NCI-H128 (cell line): Measurements from ENCODE around the gene NIPSNAP3A.

Experiments used
- DNase-seq: peaks from one replicate; lab custom pipeline; 2025; ENCODE audit not compliant: unreplicated experiment; lab: John Stamatoyannopoulos, UW

NIPSNAP3A gene

DNA sequence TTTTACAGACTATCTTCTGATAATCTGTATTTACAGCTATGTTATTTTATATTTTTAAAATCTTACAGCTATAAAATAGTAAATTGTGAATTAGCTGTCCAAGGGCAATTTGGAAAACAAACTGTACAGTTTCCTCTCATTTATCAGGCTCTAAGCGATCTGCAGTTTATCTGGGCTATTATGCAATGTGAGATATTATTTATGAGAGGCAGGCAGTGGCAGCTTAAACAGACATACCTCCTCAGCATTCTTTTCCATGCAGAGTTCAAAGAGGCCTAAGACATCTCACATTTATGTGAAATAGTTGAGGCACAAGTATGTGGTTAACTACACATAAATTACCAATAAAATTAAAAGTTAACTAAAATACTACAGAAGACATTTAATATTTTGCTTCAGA, 26.6 kb downstream of the NIPSNAP3A start:
- DNase-seq, result no peak

DNA sequence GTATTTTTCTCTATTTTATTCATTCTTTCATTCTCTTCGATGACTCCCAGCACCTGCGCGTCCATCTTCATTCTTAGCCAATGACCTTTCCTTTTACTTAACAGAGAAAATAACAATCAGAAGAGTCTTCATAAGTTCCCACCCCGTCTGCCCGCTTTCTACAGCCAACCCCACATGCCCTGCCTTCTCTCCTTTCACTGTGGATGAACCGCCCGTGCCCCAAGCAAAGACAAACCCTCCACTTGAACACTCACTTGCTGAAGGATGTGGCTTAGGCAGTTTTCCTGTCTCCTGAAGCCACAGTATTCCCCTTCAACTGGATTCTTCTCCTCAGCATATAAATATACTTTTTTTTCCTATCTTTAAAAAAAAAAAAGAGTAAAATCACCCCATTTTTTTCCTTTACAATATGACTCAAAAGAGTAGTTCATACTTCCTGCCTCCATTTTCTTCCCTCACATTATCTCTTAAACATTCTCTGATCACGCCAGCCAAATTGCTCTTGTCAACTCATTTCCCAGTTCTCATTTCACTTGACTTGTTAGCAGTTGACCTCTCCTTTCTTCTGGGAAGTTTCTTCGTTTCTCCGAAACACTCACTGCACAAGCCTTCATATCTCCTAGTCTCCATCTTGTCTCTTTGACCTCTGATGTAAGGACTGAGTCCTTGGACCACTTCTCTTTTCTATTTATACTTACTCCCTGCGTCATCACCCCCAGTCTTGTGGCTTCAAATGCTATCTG, 27.5 kb downstream of the NIPSNAP3A start:
- DNase-seq, result no peak

DNA sequence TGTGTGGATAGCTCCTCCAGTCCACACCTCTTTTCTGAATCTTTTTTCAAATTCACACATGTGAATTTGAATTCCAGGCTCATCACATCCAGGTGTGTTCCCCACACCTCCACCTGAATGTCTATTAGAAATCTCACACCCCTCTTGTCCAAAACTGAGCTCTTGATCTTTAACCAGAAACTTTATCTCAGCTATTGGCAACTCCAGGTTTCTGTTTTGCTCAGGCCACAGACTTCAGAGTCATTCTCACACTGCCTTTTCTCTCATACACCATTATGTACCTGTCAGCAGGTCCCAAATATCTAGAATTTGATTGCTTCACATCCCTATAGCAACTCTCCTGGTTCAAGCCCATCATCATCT, 28.1 kb downstream of the NIPSNAP3A start:
- DNase-seq, result no peak

DNA sequence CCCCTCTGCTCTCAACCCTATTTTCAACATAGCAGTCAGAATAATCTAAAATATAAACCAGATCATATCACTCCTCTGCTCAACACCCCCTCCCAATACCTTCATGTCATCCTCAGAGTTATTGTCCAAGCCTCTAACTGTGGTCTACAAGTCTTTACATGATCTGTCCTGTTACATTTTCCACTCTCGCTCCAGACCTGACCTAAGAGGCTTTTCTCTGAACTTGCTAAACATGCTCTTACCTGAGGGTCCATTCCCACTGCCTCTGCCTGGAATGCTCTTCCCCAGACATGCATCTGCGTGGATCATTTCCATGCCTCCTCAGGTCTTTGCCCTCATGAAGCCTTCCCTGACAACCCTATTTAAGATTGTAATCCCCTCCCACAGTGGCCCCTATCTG, 28.5 kb downstream of the NIPSNAP3A start:
- DNase-seq, result no peak

DNA sequence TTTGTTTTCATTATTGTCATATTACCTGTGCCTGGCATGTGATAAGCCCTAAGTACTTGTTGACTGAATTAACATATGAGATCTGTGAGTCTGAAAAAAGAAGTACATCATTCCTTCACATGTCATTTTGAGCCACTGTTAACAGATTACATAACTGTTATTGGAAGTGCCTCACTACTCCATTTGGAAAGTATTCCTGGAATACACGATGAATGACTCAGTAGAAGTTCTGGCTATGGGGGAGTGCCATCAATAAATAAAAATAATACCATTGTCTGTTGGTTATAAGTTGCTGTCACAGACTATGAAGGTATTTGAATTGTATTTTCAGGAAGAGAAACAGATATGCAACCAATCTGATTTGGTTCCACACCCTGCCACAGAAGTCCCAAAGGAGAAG, 29.3 kb downstream of the NIPSNAP3A start:
- DNase-seq, result no peak

DNA sequence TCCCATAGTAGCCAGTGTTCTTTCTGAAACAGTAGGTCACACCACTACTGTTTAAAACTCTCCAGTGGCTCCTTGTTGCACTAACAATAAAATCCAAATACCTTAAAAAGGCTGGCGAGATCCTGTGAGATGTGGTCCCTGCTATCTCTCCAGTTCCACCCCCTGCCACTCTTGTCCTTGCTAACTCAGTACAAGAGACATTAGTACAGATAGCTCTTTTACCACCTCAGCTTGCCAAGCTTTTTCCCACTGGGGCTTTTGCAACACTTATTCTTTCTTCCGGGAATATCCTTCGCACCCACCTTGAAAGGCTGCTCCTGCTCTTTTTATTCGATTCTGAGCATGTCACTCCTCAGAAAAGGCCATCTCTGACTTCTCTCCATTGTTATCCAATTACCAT, 31.3 kb downstream of the NIPSNAP3A start:
- DNase-seq, result no peak

DNA sequence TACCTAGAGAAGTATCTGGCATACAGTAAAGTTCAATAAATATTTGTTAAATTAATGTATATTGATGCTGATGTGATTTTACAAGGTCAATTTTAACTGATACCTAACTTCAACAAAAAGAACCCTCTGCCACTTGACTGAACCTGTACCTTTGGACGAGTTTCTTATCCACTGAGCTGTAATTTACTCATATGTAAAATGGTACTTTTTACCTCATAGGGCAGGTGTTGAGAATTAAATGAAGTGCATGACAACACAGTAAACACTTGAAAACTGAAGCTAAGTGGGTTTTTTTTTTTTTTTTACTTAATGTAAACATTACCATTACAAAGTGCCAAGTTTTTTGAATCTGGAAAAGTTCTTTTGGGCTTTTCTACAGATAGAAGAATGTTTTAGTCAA, 31.9 kb downstream of the NIPSNAP3A start:
- DNase-seq, result no peak

DNA sequence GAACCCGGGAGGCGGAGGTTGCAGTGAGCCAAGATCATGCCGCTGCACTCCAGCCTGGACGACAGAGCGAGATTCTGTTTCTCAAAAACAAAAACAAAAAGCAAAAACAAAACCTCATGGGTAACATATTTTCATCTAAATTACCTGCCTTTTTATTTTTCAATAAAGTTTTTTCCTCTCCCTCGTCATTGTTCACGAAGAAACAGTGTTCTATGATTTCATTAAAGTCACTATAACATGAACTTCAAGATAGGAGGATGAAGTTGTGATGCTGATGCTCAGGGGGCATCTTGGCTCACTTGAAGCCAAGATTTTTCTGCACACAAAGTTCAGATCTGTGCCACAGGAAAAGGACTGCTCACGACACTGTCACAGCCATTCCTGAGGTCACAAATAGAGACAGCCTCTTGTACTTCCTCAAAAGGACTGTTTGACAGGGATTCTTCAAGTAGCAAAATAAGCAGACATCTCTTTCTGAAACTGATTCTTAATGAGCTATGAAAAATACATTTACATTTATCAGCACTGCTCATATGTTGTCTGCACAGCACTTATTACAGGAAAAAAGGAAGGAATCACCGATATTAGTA, 32.6 kb downstream of the NIPSNAP3A start:
- DNase-seq, result no peak

DNA sequence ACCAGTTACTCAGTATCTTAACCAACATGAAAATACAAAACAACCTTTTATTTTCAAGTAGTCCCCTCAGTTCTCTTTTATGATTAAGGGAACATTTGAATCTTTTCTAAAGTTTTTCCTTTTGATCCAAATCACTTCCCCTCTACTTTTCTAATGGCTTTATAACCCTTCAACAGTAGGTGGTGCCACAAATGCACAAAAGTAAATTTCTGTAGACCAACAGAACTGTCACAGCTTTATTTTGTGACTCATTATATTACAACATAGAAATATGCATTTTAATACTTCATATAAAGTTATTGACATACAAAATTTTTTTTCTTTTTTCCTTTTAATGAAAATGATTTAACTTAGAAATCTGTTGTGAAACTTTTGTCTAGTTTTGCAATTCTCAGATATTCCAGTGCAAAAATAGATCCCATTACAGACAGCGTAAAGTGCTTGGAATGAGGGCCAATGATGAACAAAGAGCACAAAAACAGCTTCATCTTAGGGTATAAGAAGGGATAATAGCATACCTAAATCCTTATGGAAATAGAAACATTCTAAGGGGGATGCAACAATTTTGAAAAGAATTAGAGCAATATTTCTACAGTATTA, 33.4 kb downstream of the NIPSNAP3A start:
- DNase-seq, result no peak

DNA sequence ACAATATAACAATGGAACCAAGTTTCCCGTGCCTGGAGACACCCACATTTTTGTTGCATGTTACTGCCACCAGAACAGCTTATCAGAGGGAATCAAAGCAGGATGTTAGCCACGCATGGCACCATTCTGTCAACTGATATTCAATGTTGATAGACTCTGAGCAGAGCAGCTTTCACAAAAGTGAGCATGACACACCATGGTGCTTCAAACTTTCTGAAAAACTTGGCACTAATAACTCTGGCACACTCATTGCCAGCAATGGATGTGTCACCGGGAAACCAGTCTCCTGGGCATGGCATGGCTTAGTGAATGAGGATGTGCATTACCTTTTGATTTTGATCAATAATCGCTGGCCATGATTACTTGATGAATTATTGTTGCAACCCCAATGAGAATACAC, 36.1 kb downstream of the NIPSNAP3A start:
- no peak for DNase-seq

DNA sequence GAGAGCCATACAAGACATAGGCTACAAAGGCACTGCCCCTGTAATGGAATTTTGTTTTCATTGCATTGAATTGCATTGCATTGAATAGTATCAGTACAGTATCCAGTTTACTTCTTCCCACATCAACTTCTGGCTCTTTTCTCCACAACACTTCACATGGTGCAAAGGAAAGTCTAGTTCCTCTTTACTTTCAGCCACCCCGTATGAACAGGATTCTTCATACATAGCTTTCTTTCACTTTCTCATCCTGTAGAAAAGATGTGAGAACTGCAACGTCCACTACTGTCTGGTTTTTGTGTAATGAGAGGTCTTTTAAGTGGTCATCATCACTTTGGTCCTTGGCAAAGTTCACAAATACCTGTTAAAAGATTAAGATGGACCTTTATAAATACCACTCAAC, 36.6 kb downstream of the NIPSNAP3A start:
- DNase-seq, result no peak

DNA sequence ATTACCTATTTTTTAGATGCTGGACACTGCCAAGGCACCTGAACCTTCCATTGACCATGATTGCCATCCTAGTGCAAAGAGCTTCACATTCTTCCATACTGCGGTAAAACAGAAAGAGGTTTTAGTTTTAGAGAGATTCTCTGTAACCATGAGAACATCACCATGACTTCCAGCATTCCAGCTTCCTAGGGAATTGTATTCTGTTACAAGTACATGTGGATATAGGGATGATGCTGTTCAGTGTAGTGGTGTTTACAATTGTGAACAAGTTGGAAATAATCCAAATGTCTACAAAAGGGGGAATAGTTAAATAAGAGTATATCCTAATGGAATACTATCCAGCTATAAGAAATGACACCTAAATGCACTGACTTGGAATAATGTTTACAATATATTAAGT, 38.8 kb downstream of the NIPSNAP3A start:
- DNase-seq, result no peak

DNA sequence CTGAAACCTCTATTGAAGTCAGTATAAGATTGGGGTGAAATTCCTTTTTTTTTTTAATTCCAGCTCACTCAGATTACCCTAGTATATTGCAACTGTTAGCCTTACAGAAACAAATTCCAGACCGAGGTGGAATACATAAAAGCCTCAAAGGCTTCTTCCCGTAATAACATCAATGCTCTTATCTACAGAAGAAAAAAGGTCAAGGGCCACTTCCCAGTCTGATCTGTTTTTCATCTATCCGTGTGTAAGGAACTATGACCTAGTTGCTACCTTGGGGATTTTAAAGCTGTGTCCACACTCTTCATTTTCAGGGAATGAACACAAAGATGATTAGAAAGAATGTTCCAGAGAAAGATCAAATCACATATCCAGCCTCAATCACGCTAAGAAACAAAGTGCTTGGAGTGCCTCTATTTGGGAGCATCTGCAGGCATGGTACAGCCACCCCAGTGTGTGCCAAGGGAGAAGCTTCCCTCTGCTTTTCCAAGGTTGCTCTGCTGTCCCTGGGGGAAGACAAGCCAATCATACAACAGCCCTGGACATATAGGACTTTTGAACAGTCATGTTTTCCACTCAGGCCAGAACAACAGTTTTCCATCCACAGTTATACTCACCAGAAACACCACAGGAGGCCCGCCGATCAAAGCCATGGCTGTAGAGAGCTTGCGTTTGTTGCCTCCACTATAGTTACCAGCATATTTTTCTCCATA, 40.0 kb downstream of the NIPSNAP3A start:
- no peak for DNase-seq

DNA sequence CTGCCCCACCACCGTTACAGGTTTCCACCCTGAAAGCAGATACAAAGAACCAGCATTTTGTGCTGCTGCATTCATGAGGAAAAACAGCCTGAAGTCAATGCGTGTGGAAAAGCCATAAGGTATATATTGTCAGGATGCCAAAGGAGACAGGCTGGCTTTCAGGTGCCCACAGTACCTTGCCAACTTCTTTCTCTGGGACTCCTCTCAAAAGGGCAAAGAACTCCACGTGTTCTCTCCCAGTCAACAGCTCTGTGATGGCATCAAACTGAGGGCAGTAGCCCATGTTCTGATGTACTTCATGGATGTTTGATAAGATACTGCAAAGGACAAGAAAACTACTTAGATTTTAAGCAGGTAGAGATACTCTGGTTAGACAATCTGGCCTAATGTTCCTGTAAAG, 40.8 kb downstream of the NIPSNAP3A start:
- DNase-seq, result no peak

DNA sequence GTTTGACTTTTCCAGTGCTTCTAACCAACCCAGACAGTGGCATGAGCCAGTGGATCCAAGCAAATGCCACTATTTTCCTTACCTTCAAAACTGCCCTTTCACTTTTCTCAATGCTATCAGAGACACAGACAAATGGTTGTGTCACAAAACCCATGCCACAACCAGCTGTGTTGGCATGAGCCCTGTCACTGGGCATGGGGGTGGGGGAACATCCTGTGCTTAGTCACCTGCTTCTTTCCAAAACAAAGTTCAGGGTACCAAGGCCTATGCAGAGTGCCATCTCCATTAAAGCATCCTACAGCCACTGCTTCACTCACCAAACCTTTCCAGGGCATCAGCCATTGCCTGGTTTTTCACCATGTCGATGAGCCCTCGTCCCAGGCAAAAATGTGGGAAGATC, 46.6 kb downstream of the NIPSNAP3A start:
- no peak for DNase-seq

DNA sequence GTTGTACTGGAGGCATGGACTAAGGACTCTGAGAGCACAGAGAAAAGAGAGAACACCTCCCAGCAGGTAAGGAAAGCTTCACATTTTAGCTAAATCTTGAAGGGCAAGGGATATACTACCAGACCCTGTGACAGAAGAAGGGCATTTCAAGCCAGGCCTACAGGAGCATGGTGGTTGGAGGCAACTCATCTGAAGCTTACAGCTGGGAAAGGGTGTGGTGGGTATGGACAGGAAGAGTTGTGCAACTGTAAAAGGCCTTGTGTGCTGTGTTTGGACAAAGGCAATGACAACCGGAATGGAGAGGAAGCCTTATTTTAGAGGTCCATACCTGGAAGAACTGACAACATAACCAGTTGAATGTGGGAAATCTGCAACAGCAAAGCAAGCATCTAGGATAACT, 47.6 kb downstream of the NIPSNAP3A start:
- no peak for DNase-seq

DNA sequence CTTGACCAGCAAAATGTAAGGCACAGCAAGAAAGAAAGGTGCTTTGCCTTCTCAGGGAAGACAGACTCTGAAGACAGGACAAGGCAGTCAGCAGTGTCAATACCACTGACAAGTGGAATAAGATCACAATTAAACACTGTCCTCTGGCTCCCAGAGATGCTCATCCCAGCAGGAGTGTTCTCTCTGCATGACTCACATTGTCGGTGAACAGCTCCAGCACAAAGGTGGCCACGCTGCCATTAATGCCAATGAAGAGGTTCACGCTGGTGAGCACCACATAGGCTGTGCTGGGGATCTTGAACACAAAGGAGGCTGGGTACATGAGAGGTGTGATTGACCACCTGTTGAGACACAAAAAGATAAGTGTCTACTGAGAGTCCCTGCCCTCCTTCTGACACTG, 48.4 kb downstream of the NIPSNAP3A start:
- no peak for DNase-seq

DNA sequence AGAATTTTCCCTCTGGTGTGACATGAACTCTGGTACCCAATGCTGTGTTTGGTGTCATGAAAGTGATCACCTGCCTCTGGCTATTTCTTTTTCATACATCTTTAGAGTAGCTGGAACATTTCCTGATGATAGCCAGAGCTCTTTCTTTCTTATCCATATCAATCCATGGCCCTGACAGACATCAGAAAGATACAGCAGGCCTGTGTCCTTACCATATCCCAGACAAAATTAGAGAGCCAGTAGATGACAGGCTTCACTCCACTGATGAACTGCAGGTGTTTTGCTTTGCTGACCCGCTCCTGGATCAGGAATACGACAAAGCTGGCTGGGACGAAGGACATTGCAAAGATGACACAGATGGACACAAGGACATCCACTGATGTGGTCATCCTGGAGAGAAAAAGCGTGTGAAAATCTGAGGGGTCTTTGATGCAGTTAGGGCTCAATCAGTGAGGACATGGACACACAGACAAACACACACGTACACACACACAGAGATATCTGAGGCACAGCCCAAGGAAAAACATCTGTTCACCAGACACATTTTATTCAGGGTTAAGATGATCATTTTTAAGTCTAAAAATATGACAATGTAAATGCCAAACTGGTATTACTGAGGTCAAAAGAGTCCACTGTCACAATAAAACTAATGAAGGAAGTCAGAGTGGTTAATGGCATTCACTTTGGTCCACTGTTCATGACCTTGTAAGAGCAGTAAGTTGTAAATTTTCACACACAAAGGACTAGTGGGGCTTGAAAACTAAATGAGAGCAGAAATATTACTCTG, 50.9 kb downstream of the NIPSNAP3A start:
- DNase-seq, result no peak

DNA sequence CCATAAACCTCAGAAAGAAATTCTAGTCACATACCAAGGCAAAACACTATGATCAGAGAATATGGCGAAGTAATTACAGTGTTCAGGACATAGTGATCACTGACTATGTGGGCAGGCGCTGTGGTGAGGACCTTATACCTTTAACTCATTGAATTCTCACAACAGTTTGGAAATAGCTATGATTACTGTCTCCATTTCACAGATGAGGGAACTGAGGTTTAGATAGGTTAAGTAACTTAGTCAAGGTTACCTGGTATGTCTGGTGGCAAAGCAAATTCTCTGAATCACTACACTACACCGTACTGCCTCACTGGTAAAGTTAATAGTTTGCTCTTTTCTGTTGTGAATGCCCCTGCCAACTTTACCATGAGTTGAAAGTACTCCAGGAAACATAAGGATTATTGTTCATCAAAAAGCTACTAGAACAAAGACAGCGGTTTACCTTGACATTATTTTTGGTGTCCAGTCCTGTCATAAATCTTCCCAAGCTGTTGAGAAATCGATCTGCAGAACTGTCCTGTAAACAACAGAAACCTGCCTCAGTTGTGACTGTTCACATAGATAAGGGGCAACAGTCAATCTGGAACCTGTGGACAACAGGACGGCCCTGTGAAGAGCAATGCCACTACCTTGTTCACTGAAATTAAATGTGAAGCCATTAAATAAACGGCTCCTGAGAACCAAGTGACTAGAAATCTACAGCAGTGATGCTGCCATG, 52.7 kb downstream of the NIPSNAP3A start:
- no peak for DNase-seq

DNA sequence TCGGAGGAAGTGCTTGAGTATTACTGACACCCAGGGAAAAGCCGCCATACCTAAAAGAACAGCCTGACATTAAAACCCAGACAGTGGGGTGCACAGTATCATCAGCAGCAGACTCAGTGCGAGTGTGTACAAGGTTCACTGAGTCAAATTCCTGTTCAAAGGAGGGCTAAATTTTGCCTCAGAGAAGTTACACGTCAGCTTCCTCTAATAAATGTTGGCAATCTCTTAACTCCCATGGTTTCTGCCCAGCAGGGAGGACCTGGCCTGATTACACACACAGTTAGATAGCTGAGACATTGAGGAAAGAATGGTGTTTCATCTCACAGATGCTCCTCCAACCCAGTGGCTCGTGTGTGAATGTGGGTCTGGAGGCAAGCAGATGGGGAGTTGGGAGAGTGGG, 54.6 kb downstream of the NIPSNAP3A start:
- DNase-seq, result no peak

DNA sequence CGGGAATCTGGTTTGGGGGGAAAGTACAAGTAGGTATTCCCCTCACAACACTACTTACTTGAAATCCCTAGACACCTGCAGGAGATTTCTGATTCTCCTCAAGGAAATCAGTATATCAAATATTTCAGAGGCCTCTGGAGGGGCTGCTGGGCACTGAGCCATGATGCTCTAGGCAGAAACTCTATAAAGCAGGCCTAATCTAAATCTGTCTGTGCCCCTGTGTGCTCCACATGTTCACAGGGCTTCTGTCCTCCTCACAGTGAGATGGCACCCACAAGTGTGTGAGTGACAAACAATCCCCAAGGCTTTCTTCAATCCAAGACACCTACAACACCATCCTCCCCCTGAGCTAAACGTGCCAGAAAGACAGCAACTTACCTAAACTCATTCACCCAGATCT, 55.4 kb downstream of the NIPSNAP3A start:
- DNase-seq, result no peak
